GM19043 (cell line): ENCODE data around the gene MAP7.

ENCODE experiments used
- ATAC-seq: cut with Tn5 transposase; IDR thresholded peaks from one replicate; pipeline ENCODE4 v1.9.1; 2021; ENCODE audit warnings: low read depth; ENCODE audit not compliant: unreplicated experiment

Gene MAP7

DNA sequence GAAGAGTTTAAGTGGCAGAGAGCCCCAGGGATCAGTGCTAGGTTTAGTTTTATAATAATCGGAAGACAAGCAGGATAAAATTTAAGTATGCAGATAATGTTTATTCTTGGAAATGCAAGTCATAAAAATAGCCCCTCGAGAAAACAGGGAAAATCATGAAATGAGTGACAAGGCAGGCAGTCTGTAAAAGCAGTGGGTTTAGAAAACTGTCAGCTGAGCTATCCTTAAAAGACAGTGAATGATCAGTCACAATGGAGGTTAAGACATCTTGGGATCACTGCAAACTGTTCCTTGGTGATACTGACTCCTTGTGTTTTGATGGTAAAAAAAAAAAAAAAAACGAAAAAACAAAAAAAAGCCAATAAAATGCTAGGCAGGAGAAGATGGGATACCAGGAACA lies 199.3 kb downstream of the MAP7 start:
- no peak for ATAC-seq

DNA sequence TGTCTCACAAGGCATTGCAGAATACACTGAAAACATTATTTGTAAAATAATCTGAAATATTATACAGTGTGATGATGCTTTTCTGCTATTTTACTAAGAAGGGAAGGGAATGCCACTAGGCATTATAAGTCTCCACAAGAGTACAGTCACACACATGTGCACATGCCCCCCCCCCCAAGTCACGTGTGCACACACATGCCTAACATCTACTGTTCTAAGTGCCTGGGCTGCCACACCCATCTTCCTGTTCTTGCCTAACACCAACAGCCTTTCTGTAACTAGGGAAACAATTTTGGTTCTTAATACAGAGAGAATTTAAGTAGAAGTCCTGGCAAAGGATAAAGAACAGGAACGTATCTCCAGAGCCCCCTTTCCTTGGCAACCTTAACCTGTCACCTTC lies 202.4 kb downstream of the MAP7 start:
- ATAC-seq, result no peak

DNA sequence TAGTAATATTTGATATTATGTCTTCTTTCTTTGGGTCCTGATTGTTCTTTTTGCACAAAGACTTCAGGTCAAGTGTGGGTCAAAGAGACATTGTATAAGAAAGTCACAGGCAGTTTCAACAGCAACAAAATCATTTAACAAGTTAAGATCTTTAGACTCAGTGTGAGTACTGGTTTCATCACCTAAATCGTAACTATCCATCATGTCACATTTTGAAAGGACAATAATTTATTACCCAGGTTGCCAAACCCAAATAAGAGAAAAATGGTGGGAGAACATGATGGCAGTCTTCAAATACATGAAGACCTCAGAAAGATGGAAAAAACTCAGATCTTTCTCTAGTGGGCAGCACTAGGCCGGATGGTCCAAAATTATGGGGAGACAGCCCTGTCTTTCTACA lies 205.1 kb downstream of the MAP7 start:
- no peak for ATAC-seq

DNA sequence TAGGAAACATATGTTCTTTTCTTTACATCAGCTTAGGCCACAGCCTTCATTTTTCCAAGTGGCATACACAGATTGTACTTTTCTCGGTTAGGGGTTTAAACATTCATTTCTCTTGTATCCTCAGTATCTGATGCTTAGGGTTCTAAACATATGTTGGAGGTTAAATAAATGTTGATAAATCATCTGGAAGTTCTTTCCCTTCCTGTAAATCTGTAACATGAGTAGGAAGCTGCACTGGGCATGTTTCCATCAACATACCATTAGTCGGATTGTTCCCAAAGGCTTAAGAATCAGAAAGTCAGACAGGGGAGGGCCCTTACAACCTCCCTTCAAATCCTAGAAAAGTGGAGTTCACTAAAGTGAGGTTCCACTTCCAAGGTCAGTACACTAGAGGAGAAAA lies 205.8 kb downstream of the MAP7 start:
- no peak for ATAC-seq

DNA sequence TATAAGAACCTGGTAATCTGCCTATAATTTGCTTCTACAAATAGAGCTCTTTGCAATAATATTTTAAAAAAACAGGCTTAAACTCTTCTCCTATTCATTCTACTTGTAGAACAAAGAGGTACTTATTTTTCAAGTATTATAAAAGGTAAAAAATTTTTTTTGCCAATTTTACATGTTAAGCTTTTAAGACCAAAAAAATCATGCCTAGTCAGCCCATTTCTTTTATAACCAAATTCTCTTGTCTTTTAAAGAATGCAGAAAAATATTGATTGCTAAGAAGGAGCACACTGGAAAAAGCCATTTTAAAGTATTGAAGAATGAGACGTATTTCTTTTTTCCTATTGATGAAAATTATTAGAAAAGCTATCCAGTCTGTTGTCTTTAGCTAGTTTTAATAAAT lies 206.5 kb downstream of the MAP7 start:
- no peak for ATAC-seq

DNA sequence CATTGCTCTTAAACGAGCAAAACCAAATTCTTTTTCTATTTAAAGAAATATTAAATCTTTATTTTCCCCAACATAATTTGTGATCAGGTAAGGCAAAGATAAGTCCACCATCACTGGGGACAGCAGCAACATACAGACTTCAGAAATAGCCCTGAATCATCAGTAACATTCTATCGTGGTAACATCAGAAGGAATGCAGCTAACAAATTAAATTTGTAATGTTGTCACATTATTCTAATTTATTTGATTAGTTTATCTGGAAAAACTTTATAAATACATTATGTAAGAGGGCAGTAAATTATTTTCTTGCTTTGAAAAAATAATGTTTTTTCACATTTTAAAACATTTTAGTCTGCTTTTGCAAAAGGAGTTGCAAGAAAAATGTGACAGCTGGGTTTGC lies 206.9 kb downstream of the MAP7 start:
- ATAC-seq, result no peak

DNA sequence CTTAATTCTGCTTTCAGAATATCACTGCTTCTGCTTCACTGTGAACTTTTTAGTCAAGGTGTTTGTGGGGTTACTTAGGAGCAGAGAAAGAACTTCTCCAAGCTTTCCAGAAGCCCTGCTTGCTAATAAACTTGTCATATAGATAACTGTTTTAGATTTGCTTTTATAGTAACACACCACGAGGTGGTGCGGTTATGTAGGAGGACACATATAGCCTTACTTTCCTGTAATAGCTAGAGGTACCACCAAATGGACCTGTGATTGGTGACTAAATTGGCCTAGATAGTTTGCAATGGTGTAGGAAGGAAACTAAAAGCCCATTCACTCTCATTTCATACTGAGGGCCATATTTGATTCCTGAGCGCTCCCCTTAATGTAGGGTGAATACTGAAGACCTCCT lies 208.3 kb downstream of the MAP7 start:
- no peak for ATAC-seq

DNA sequence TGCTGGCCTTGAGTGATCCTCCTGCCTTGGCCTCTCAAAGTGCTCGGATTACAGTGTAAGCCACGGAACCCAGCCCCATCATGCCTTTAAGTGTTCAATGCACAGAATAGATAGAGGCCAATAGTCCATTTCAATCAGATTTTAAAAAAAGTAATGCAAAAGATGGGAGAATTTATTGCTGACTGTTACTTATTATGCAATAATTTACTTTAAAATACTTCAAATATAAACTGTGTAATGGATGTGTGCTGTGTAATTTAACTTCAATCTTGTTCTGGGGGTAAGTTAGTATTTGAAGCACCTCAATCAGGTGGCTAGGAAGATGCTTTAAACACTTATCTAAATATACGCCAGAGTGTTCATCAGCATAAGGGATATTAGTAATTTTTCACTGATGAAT lies 208.9 kb downstream of the MAP7 start:
- ATAC-seq, result no peak

DNA sequence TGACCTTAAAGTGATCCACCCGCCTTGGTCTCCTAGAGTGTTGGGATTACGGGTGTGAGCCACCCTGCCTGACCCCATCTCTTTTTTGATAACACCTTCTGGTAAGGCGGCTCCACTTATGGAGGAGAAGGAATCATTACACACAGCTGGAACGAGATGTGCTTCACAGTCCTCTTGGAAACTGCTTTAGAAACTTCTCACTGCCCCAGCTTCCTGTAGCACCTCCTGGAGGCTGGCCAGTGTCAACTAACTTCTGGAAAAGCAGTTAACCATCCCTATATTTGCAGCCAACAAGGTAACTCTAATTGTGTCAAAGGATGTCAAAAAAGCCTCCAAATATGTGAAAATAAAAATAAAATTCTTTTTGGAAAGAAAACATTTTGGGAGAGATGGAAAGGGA lies 211.7 kb downstream of the MAP7 start:
- ATAC-seq, result no peak

DNA sequence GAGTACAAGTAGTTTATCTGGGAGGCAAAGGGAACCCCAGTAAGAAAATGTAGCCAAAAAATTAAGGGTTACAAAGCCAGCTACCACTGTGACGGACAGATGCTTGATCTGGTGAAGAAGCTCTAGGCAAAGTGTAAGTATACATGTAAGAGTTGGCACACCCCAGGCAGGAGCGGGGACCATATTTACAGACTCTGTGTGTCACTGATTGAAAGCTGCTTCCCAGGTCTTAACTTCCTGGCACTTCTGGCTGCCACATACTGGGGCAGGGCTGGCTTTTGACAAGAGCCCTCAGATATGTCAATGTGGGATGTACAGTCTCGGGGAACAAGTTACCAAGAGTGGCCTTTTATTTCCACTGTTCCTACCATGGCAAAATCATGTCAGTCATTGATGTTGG lies 212.6 kb downstream of the MAP7 start:
- no peak for ATAC-seq

DNA sequence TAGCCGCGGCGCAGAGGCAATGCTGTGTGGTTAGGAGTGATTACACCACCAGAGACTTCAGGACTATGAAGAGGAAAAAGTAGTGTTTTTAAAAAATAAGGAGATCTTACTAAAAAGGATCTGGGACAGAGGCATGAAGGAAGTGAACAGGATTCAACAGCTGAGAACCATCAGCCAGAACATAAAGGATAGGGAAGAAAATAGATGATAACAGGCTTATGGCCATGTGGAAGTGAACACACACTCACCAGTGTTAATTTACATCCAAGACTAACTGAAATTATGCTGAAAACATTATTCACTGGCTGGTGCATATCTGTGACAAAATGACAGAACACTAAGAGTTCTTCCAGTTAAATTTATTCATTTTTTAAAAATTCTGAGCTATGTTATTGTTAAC lies 213.1 kb downstream of the MAP7 start:
- ATAC-seq, result no peak

DNA sequence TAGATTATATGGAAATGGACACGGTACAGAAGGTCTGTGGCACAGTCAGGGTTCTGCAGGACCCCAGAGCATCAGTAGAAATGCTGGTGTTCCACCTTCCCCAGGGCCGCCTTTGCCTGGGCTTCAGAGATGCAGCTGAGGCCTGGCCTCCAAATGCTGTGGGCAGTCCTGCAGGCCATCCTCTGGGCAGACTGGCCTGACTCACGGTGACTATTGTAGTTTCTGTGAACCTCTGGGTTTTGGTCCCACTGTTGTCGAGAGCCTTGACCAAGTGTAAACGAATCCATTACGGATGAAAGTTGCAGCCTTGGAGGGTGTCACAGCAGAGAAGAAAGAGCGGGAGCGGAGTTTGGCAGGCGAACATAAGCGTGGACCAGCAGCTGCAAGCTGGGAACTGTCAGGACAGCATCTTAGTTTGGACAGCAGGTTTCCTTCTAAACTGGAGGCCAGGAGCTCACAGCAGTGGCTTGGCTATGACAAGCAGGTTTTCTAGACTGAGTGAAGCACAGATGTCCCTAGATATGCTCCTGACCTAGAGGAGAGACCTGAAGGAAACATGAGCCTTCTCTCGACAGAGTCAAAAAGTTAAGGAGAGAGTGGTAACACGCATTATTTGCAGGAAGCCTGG lies 214.4 kb downstream of the MAP7 start:
- no peak for ATAC-seq

DNA sequence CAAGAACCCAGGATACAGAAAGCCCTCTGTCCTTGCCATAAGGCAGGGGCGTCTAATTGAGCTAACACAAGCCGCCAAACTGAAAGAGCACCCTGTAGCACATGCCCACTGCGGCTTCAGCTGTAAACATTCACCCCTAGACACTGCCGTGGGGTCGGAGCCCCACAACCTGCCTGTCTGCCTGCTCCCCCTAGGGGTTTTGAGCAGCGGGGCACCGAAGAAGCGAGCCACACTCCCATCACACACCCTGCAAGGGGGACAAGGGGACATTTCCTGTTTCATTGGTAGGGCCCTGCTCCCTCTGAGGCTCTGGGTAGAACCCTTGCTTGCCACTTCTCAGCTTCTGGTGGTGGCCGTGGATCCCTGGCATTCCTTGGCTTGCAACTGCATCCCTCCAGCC lies 215.4 kb downstream of the MAP7 start:
- ATAC-seq, result no peak

DNA sequence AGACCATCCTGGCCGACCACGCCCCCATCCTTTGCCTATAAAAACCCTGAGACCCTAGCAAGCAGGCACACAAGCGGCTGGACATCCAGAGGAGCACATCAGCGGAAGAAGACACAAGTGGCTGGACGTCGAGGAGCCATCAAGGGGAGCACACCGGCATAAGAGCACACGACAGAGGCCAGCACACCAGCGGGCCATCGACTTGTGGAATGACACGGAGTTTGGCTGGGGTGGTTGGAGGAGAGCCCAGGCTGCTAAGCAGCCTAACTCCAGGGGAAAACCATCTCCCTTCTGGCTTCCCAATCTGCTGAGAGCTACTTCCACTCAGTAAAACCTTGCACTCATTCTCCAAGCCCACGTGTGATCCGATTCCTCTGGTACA lies 215.8 kb downstream of the MAP7 start:
- ATAC-seq, result no peak

DNA sequence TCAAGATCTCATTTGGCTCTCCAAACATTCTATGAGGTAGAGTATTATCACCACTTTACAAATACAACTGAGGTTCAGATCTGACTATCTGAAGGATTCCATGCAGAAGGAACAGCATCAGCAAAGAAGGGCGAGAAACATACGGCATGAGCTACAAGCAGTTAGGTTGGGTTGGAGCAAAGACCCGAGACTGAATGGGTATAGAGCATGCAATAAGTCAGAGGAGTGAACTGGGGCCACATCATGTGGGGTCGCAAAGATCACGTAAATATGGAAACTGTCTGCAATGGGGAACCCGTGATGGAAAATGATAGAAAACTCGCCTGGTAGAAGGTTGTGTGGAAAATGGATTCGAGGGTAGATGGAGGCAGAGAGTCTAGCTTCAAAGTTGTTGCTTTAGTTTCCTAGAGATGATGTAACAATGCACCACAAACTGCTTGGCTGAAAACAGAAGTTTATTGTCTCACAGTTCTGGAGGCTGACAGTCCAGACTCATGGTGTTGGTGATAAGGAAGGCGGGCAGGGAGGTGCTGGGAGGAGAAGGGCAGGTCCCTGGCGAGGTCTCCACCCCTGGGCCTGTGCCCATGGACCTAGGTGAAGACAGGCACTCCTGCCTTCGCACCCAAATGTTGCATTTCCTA lies 216.3 kb downstream of the MAP7 start:
- no peak for ATAC-seq

DNA sequence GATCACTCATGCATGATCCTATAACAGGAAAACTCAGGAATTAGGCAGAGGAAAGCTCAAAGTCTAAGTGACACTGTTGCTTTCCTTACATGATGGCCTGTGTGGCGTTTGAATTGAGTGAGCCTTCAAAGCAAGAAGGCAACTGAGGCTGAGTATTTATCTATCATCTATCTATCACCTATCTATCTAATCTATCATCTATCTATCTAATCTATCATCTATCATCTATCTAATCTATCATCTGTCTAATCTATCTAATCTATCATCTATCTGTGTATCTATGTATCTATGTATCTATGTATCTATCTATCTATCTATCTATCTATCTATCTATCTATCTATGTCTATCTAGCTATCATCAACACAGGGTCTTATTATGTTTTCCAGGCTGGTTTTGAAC lies 218.8 kb downstream of the MAP7 start:
- no peak for ATAC-seq

DNA sequence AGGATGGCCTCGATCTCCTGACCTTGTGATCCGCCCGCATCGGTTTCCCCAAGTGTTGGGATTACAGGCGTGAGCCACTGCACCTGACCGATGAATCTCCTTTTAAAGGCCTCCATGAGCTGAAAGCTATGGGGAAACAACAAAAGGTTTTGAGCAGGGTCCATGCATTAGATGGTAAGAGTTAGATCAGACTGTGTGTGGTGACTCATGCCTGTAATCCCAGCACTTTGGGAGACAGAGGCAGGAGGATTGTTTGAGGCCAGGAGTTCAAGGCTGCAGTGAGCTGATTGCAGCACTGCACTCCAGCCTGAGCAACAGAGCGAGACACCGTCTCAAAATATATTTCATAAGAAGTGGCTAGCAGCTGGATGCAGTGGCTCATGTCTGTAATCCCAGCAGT lies 219.6 kb downstream of the MAP7 start:
- ATAC-seq, result no peak

DNA sequence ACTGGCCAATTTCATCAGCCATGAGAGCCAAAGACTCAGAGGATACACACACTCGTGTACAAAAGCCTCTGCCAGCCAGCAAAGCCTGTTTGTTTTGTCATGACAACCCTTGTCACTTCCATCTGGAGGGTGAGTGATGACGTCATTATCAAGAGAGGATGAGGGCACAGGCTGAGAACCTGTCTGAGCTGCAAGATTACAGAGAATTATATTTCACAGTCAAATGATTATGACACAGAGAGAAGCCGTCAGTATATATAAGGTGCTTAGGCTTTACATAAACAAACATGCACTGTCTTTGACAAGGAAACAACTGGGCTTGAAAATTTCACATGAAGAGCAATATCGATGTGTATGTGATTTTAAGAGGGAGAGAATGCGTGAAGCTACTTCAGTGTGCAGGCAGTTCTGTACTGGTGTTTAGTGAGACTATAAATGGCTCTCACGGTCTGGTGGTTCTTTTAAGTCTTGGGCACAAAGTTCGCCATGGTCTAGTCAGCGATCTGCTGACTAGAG lies 224.1 kb downstream of the MAP7 start:
- no peak for ATAC-seq

DNA sequence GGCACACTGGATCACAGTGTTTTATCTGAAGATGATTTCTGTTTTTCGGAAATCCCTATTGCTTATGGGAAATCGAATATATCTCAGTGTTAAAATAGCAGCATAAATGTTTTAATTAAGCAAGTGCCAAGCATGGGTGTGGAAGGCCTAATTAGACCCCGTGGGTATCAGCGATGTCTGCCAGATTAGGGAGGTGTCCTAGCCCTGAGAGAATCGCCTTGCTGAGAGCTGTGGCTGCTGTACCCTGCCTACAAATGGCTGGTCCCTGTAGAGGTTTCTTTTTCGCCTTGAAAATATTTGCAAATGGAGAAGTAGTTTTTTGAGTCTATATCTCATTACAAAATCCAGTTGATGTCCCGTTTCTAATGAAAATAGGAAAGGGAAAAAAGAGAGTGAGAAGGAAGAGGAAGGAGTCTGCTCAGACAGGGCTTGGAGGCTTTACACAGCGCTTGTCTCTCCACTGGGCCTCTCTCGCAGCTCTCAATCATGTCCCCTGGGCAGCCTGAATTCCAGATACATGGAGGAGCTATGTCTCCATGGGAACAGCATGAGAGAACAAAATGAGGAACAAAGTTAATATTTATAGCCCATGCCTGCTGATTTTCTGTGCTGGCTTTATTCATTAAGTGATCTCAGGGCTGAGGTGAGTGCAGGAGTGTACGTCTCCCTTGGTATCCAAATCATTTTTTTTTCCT lies 225.4 kb downstream of the MAP7 start:
- no peak for ATAC-seq

DNA sequence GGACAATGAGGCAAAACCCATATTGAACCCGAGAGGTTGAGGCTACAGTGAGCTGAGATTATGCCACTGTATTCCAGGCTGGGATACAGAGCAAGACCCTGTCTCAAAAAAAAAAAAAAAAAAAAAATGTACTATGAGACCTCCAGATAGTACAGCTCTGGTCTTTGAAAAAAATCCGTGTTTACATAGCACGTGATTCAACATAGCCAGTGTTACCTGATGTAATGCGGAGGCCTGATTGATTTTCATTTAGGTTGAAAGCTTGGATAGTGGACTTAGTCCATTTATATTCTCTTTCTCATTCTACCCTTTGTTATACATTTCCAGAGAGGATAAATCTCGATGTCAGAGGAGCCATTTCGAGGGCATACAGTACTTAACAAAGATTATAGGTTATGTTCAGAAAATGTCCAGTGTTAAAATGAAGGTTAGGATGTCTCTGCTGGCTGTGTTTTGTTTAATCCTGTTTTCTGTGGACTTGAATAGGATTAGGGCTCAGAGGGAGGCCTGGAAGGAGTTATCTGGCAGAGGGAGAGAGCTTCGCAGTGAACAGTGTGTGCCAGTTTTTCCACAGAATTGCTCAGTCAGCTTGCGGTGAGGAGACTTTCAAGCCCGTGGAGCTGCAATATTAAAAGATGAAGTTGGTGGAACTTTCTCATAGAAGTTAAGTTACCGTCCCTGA lies 226.7 kb downstream of the MAP7 start:
- no peak for ATAC-seq

DNA sequence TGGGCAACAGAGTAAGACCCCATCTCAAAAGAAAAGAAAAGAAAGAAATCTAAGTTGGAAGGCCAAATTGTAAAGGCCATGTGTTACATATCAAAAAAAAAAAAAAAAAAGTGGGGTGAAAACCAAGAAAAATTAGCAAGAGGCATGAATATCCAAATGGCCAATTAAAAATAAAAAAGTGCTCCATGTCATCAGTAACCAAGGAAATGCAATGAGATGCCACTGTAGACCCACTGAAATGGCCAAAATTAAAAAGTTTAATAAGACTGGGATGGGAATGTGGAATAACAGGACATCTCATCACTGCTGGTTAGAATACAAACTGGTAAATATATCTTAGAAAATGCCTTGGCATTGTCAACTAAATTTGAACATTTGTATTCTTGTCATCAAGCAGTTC lies 230.5 kb downstream of the MAP7 start:
- ATAC-seq, result no peak

DNA sequence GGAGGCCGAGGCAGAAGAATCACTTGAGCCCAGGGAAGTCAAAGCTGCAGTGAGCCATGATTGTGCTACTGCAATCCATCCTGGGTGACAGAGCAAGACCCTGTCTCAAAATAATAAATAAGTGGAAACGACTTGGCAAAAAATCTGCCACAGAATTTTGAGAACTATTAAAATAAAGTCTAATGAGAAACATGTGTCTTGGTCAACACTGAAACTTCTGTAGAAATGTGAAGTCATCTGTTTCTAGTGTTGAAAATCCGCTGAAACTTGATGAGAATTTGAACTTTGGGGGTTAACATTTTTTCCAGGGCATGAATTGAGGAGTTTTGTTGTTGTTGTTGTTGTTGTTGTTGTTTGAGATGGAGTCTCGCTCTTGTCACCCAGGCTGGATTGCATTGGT lies 231.5 kb downstream of the MAP7 start:
- no peak for ATAC-seq
